Measurements from ENCODE around the gene UBE2I.

Gene UBE2I

GRCh38 chr16:1347962-1348361 lies 38.5 kb downstream of the UBE2I start:
- intact Hi-C loops (cut with DNase I; ENCODE audit: low total_unique reads): no loop called here

GRCh38 chr16:1348441-1348840 lies 39.0 kb downstream of the UBE2I start:
- intact Hi-C loops (cut with DNase I; ENCODE audit: low total_unique reads): no loop called here
- Histone ChIP-seq H3K36me3 (peaks cover 19 to 45% (median 25%) of the 10 kb centered on the region in 3 donors), H3K27ac (no peak overlapping the region), H3K4me1 (peaks cover 0 to 28% (median 27%) of the 10 kb centered on the region in 4 donors), H3K9me3 (no peaks in the 10 kb centered on the region), H3K4me3 (no peak overlapping the region), H3K27me3 (no peaks in the 10 kb centered on the region)
- TF ChIP-seq CTCF (IDR thresholded peaks at IDR 0.05): no peak
- no peak for DNase-seq

More at GRCh38 chr16:1347962-1348361, 38.5 kb downstream of the UBE2I start:
- H3K27ac ChIP-seq: no peak overlapping the region
- no peak overlapping the region for H3K4me3 ChIP-seq
- H3K27me3 ChIP-seq: no peaks in the 10 kb centered on the region
- H3K9me3 ChIP-seq: no peaks in the 10 kb centered on the region
- peaks cover 19 to 45% (median 25%) of the 10 kb centered on the region in 3 donors for H3K36me3 ChIP-seq
- no peak for TF ChIP-seq CTCF (IDR thresholded peaks at IDR 0.05)
- DNase-seq: no peak
- H3K4me1 ChIP-seq: peaks cover 0 to 29% (median 27%) of the 10 kb centered on the region in 4 donors

GRCh38 chr16:1348926-1349325 lies 39.5 kb downstream of the UBE2I start:
- no peaks in the 10 kb centered on the region for H3K9me3 ChIP-seq
- DNase-seq: no peak
- peaks cover 19 to 45% (median 25%) of the 10 kb centered on the region in 3 donors for H3K36me3 ChIP-seq
- intact Hi-C loops (cut with DNase I; ENCODE audit: low total_unique reads): no loop called here
- peaks cover 0 to 33% (median 25%) of the 10 kb centered on the region in 4 donors for H3K4me1 ChIP-seq
- no peak overlapping the region for H3K27ac ChIP-seq
- no peak for TF ChIP-seq CTCF (IDR thresholded peaks at IDR 0.05)
- no peaks in the 10 kb centered on the region for H3K27me3 ChIP-seq
- no peak overlapping the region for H3K4me3 ChIP-seq

GRCh38 chr16:1349351-1349750 lies 39.9 kb downstream of the UBE2I start:
- Histone ChIP-seq H3K27ac (no peak overlapping the region), H3K36me3 (peaks cover 19 to 45% (median 25%) of the 10 kb centered on the region in 3 donors), H3K4me1 (peaks cover 0 to 34% (median 25%) of the 10 kb centered on the region in 4 donors), H3K4me3 (no peak overlapping the region), H3K27me3 (no peaks in the 10 kb centered on the region), H3K9me3 (no peaks in the 10 kb centered on the region)
- no peak for TF ChIP-seq CTCF (IDR thresholded peaks at IDR 0.05)
- intact Hi-C loops (cut with DNase I; ENCODE audit: low total_unique reads): no loop called here
- DNase-seq: no peak

- Histone ChIP-seq H3K27ac (no peak overlapping the region), H3K9me3 (no peaks in the 10 kb centered on the region), H3K27me3 (no peaks in the 10 kb centered on the region), H3K4me1 (peaks cover 0 to 37% (median 25%) of the 10 kb centered on the region in 4 donors), H3K36me3 (peaks cover 19 to 45% (median 25%) of the 10 kb centered on the region in 3 donors), H3K4me3 (no peak overlapping the region)
- TF ChIP-seq CTCF (IDR thresholded peaks at IDR 0.05): no peak
- no peak for DNase-seq
- intact Hi-C loops (cut with DNase I; ENCODE audit: low total_unique reads): no loop called here
Observed at GRCh38 chr16:1349951-1350350, 40.5 kb downstream of the UBE2I start.

GRCh38 chr16:1350691-1351090 lies 41.3 kb downstream of the UBE2I start:
- H3K27ac ChIP-seq: no peak overlapping the region
- H3K36me3 ChIP-seq: peaks cover 19 to 45% (median 25%) of the 10 kb centered on the region in 3 donors
- H3K9me3 ChIP-seq: no peaks in the 10 kb centered on the region
- H3K4me1 ChIP-seq: peaks cover 0 to 44% (median 25%) of the 10 kb centered on the region in 4 donors
- peak overlapping the region; percentile 69 to 96 for H3K4me3 ChIP-seq
- intact Hi-C loops (cut with DNase I; ENCODE audit: low total_unique reads): no loop called here
- TF ChIP-seq CTCF (IDR thresholded peaks at IDR 0.05): no peak
- DNase-seq: no peak
- no peaks in the 10 kb centered on the region for H3K27me3 ChIP-seq
